Amniotic stem cell (primary cell): ENCODE measurements around the gene THAP3.

Experiments
- DNase-seq: peaks from one replicate; lab custom pipeline; 2025; lab: John Stamatoyannopoulos, UW

Gene THAP3

GRCh38 chr1:6673816-6674398, 49.2 kb downstream of the THAP3 start:
- DNase-seq, result no peak

DNA sequence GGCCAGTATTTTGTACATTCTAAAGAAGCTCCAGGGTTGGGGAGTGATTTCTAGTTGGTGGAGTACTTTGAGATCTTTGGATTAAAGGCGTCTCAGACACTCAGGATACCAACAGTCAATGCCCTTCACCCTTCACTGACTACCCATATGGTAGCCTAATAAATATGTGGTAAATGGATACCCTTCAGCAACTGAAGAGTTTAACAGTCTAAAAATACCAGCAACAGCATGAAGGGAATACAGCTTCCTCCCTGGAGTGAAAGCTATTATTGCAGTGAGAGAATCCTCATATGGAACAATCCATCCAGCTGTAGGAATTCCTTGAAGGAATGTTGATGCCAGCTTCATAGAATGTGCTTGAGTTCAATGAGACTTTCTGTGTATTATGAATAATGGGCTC, 50.1 kb downstream of the THAP3 start:
- no peak for DNase-seq

GRCh38 chr1:6675941-6676340, 51.3 kb downstream of the THAP3 start:
- no peak for DNase-seq
